Mammary epithelial cell (primary cell): ENCODE measurements around the gene CAND2.

Experiments
- CTCF ChIP-seq, 2 donors: IDR thresholded peaks in 1 of 2; conservative IDR thresholded peaks in 1 of 2; 2 replicates each; pipeline ENCODE4 v1.5.1; 2011 to 2012; ENCODE audit warnings: inconsistent platforms in 2 of 2, low read length in 2 of 2, mild to moderate bottlenecking in 2 of 2, control low read depth in 1 of 2, low read depth in 1 of 2; ENCODE audit not compliant: insufficient read depth in 1 of 2; ENCODE audit errors: extremely low read depth in 1 of 2
- EZH2 ChIP-seq: IDR thresholded peaks from 2 replicates; pipeline ENCODE4 v1.6.1; 2012; ENCODE audit warnings: low read length, inconsistent platforms, borderline replicate concordance

- no peak for TF ChIP-seq CTCF (conservative IDR thresholded peaks at IDR 0.05 in 1 of 2, IDR thresholded peaks at IDR 0.05 in 1 of 2; ENCODE audit: extremely low read depth in 1 of 2, insufficient read depth in 1 of 2, low read depth in 1 of 2, low read length in 2 of 2)
- no peak for TF ChIP-seq EZH2
Observed at GRCh38 chr3:12791430-12791829, 5.0 kb upstream of the CAND2 start.
